Measurements from ENCODE around the gene ITCH.

- TF ChIP-seq CTCF (IDR thresholded peaks at IDR 0.05) (no peak), POLR2AphosphoS5 (IDR thresholded peaks at IDR 0.05; ENCODE audit: low read depth, low read length) (no peak), REST (IDR thresholded peaks at IDR 0.05; ENCODE audit: insufficient read depth in 1 of 2, low read depth in 2 of 2, low read length in 1 of 2) (no peak), SIN3A (IDR thresholded peaks at IDR 0.05; ENCODE audit: borderline replicate concordance, insufficient read depth, low read depth, low read length) (no peak)
Observed at GRCh38 chr20:34537651-34538050, 174.6 kb downstream of the ITCH start.
